Chondrocyte (in vitro differentiated cells): ENCODE measurements around the gene CCL14. TPM values are rescaled to one million over a fixed set of nuclear protein-coding genes. Genes with fewer than 3 reads are reported as not detected.
"Not testable (repeated sequence)": the region's sequence is repeated elsewhere in the genome, so short reads cannot be mapped to it uniquely, and the experiment has no call there.

Experiments used
- DNase-seq: peaks from one replicate; pipeline ENCODE4 v3.0.0; 2021; ENCODE audit warnings: mixed read lengths, low spot score
- H3K27ac Mint-ChIP-seq: one replicate; pipeline ENCODE4 v1.8.0; 2021; ENCODE audit warnings: mild to moderate bottlenecking, moderate library complexity, mixed read lengths; ENCODE audit not compliant: unreplicated experiment
- H3K27me3 Mint-ChIP-seq: 2 replicates; pipeline ENCODE4 v1.8.0; 2021; ENCODE audit warnings: low read depth, mixed read lengths
- H3K36me3 Mint-ChIP-seq: 2 replicates; pipeline ENCODE4 v1.8.0; 2021; ENCODE audit warnings: low read depth, mixed read lengths
- H3K4me1 Mint-ChIP-seq: 2 replicates; pipeline ENCODE4 v1.8.0; 2021; ENCODE audit warnings: low read depth, mild to moderate bottlenecking, mixed read lengths
- H3K4me3 Mint-ChIP-seq: one replicate; pipeline ENCODE4 v1.8.0; 2021; ENCODE audit warnings: mild to moderate bottlenecking, moderate library complexity, mixed read lengths; ENCODE audit not compliant: unreplicated experiment
- H3K9me3 Mint-ChIP-seq: 2 replicates; pipeline ENCODE4 v1.8.0; 2021; ENCODE audit warnings: low read depth, mixed read lengths
- CTCF ChIP-seq: fragments of 200-600 bp; sonication (generic); IDR thresholded peaks from 2 replicates; pipeline ENCODE4 v1.5.0; 2021; ENCODE audit warnings: antibody characterized with exemption, mild to moderate bottlenecking, moderate library complexity
- total RNA-seq: library from RNA; stranded (reverse); gene quantifications from 3 replicates; pipeline ENCODE4 v1.2.1, GENCODE V29; 2021

Gene CCL14
- total RNA-seq, 1 donor from 2014 or later, result not detected

GRCh38 chr17:35944151-35944550 is 42.4 kb downstream of the CCL14 start:
- Mint-ChIP-seq H3K4me1 (no peaks in the 10 kb centered on the region), H3K27ac (no peak overlapping the region), H3K27me3 (no peaks in the 10 kb centered on the region), H3K36me3 (no peaks in the 10 kb centered on the region), H3K4me3 (no peak overlapping the region), H3K9me3 (no peaks in the 10 kb centered on the region)
- TF ChIP-seq CTCF, result no peak
- no peak for DNase-seq

- no peak for DNase-seq
- H3K27me3 Mint-ChIP-seq, result no peaks in the 10 kb centered on the region
- TF ChIP-seq CTCF, result no peak
- no peak within 1 kb of the TSS for H3K27ac Mint-ChIP-seq
- no peaks in the 10 kb centered on the region for H3K9me3 Mint-ChIP-seq
- H3K36me3 Mint-ChIP-seq, result no peaks in the 10 kb centered on the region
- H3K4me1 Mint-ChIP-seq, result no peaks in the 10 kb centered on the region
- H3K4me3 Mint-ChIP-seq, result no peak within 1 kb of the TSS
These were observed 43.0 kb downstream of the CCL14 start, which contains the start of gene LYZL6 for GRCh38 chr17:35943537-35943936. TSS of gene LYZL6 (minus strand) at chr17:35943713. CDS start at chr17:35939356, 4,357 bp downstream.

- no peaks in the 10 kb centered on the region for H3K9me3 Mint-ChIP-seq
- H3K36me3 Mint-ChIP-seq, result no peaks in the 10 kb centered on the region
- no peak overlapping the region for H3K27ac Mint-ChIP-seq
- no peaks in the 10 kb centered on the region for H3K4me1 Mint-ChIP-seq
- H3K4me3 Mint-ChIP-seq, result no peak overlapping the region
- no peak for DNase-seq
- TF ChIP-seq CTCF, result no peak
- H3K27me3 Mint-ChIP-seq, result no peaks in the 10 kb centered on the region
These were observed 43.8 kb downstream of the CCL14 start for GRCh38 chr17:35942588-35943186.

GRCh38 chr17:35938492-35938891 is 48.0 kb downstream of the CCL14 start:
- H3K9me3 Mint-ChIP-seq, H3K4me3 Mint-ChIP-seq, H3K27ac Mint-ChIP-seq, H3K27me3 Mint-ChIP-seq, H3K4me1 Mint-ChIP-seq, H3K36me3 Mint-ChIP-seq, DNase-seq: not testable (repeated sequence)

- H3K9me3 Mint-ChIP-seq, result no peaks in the 10 kb centered on the region
These were observed 50.5 kb downstream of the CCL14 start for GRCh38 chr17:35936063-35936462.

More at GRCh38 chr17:35936063-35936462, 50.5 kb downstream of the CCL14 start:
- H3K27ac Mint-ChIP-seq, result no peak overlapping the region
- no peak for DNase-seq
- H3K4me3 Mint-ChIP-seq, result no peak overlapping the region
- no peaks in the 10 kb centered on the region for H3K36me3 Mint-ChIP-seq
- no peak for TF ChIP-seq CTCF
- peaks cover 17% of the 10 kb centered on the region for H3K4me1 Mint-ChIP-seq
- H3K27me3 Mint-ChIP-seq, result no peaks in the 10 kb centered on the region
